Caco-2 (cell line): Measurements from ENCODE around the gene SH3GLB2. TPM values are rescaled to one million over a fixed set of nuclear protein-coding genes. Genes with fewer than 3 reads are reported as not detected.

Experiments
- BruUV-seq: library from RNA; stranded (reverse); fragments of 400-500 nt; replicated peaks from 2 replicates; lab custom pipeline; 2021; lab: Mats Ljungman, UMichigan
- CTCF ChIA-PET: fragments of 300-600 bp; sonication (Branson Sonifier 250); formaldehyde crosslinking; loops from one replicate; lab custom pipeline; 2022; ENCODE audit warnings: antibody characterized with exemption; lab: Charles Lee
- POLR2A ChIA-PET: fragments of 300-600 bp; sonication (Branson Sonifier 250); formaldehyde crosslinking; loops from one replicate; lab custom pipeline; 2022; ENCODE audit warnings: antibody characterized with exemption; lab: Charles Lee
- DNase-seq, 2 experiments: peaks; one replicate each; pipeline versions ENCODE4 v3.0.0 to v3.0.0-alpha.2; 2020 to 2022
- H3K27me3 ChIP-seq: replicated peaks from 2 replicates; pipeline ENCODE4 v1.6.0; 2011; ENCODE audit warnings: low read length; ENCODE audit not compliant: control insufficient read depth, insufficient read depth
- H3K36me3 ChIP-seq: 2 replicates; pipeline ENCODE4 v1.5.1; 2011; ENCODE audit warnings: low read length; ENCODE audit not compliant: control insufficient read depth, insufficient read depth
- H3K4me1 ChIP-seq: fragments of 250-450 bp; sonication (Bioruptor Pico); 2 replicates; pipeline ENCODE4 v1.5.1; 2020; ENCODE audit warnings: mild to moderate bottlenecking
- H3K4me3 ChIP-seq: 2 replicates; pipeline ENCODE4 v1.5.1; 2011; ENCODE audit warnings: low read depth, mild to moderate bottlenecking, control low read depth, low read length
- H3K9me3 ChIP-seq: fragments of 250-450 bp; sonication (Bioruptor Pico); 2 replicates; pipeline ENCODE4 v1.5.1; 2020; ENCODE audit warnings: mild to moderate bottlenecking, moderate library complexity
- H3K27ac Mint-ChIP-seq: one replicate; pipeline ENCODE4 v1.8.0; 2022; ENCODE audit warnings: mixed read lengths; ENCODE audit not compliant: unreplicated experiment
- H3K27me3 Mint-ChIP-seq: one replicate; pipeline ENCODE4 v1.8.0; 2022; ENCODE audit warnings: mixed read lengths; ENCODE audit not compliant: insufficient read depth, unreplicated experiment
- H3K36me3 Mint-ChIP-seq: one replicate; pipeline ENCODE4 v1.8.0; 2022; ENCODE audit warnings: mild to moderate bottlenecking, mixed read lengths; ENCODE audit not compliant: insufficient read depth, unreplicated experiment
- H3K4me1 Mint-ChIP-seq: one replicate; pipeline ENCODE4 v1.8.0; 2022; ENCODE audit warnings: low read depth, mixed read lengths; ENCODE audit not compliant: unreplicated experiment
- H3K4me3 Mint-ChIP-seq: one replicate; pipeline ENCODE4 v1.8.0; 2022; ENCODE audit warnings: mild to moderate bottlenecking, moderate library complexity, mixed read lengths; ENCODE audit not compliant: unreplicated experiment
- H3K9me3 Mint-ChIP-seq: one replicate; pipeline ENCODE4 v1.8.0; 2022; ENCODE audit warnings: mixed read lengths; ENCODE audit not compliant: unreplicated experiment
- intact Hi-C: fragments of 100-400 bp; cut with micrococcal nuclease; formaldehyde crosslinking; loops from one replicate; pipeline ENCODE4 v1.10.0; 2022; ENCODE audit not compliant: unreplicated experiment
- total RNA-seq: library from RNA; stranded (reverse); gene quantifications from 2 replicates; pipeline ENCODE4 v1.2.3, GENCODE V29; 2022
- TF ChIP-seq, protein P1 (sequence below), 2 experiments: fragments of 200-600 bp in 1 of 2; IDR thresholded peaks; 1 replicate in 1 of 2; 2 replicates in 1 of 2; pipeline versions ENCODE4 v1.5.1 to v1.8.0; 2011 to 2022; ENCODE audit warnings: antibody characterized with exemption in 1 of 2, control low read depth in 1 of 2, inconsistent platforms in 1 of 2, low read depth in 1 of 2, low read length in 1 of 2, mild to moderate bottlenecking in 1 of 2, moderate library complexity in 1 of 2; ENCODE audit not compliant: insufficient read depth in 1 of 2, severe bottlenecking in 1 of 2, unreplicated experiment in 1 of 2

SH3GLB2 gene
- total RNA-seq, 1 experiment from 2014 or later: 66.7 TPM

DNA sequence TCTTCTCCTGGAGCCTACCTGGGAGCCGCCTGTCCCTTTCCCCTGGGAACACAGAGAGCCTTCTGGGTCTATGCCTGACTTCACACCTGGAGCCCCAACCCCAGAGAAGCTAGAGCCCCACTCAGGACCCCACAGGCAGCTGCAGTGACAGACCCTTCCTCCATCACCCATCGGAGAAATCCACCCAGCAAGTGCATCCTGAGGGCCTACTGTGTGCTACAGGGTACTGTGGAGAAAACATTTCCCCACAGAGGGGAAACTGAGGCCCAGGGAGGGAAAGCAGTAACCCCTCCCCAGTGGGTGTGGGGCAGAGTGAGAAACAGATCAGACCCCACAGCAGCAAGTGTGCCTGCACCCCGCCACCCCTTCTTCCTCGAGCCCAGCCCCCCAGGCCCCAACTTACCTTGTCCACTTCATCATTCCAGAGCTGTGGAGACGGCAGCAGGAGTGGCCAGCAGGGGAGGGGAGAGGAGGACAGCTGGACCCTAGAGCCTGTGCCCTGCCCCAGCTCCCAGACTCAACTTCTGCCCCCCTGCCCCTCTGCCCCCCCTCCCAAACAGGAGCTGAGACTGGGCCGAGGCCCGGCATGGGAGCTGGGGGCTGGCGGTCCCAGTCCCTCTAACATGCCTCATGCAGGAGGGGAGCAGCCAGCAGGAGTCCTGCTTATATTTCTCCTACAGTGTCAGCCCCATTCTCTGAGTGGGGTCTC lies 17.7 kb downstream of the SH3GLB2 start:
- CTCF ChIA-PET: interaction anchor here (0.5 kb wide), 1 partner anchor 475 kb away, joined by 4 read pairs; no protein-coding TSS in a partner anchor
- no peaks in the 10 kb centered on the region for H3K4me1 ChIP-seq
- intact Hi-C loops: no loop called here
- no peaks in the 10 kb centered on the region for H3K9me3 ChIP-seq
- H3K36me3 ChIP-seq: peaks cover 5% of the 10 kb centered on the region
- no TSS peak for BruUV-seq
- H3K4me3 ChIP-seq: no peak overlapping the region
- no peak overlapping the region for H3K4me3 Mint-ChIP-seq
- TF ChIP-seq, protein P1, sequence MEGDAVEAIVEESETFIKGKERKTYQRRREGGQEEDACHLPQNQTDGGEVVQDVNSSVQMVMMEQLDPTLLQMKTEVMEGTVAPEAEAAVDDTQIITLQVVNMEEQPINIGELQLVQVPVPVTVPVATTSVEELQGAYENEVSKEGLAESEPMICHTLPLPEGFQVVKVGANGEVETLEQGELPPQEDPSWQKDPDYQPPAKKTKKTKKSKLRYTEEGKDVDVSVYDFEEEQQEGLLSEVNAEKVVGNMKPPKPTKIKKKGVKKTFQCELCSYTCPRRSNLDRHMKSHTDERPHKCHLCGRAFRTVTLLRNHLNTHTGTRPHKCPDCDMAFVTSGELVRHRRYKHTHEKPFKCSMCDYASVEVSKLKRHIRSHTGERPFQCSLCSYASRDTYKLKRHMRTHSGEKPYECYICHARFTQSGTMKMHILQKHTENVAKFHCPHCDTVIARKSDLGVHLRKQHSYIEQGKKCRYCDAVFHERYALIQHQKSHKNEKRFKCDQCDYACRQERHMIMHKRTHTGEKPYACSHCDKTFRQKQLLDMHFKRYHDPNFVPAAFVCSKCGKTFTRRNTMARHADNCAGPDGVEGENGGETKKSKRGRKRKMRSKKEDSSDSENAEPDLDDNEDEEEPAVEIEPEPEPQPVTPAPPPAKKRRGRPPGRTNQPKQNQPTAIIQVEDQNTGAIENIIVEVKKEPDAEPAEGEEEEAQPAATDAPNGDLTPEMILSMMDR (IDR thresholded peaks at IDR 0.05; ENCODE audit: insufficient read depth in 1 of 2, low read depth in 1 of 2, low read length in 1 of 2, severe bottlenecking in 1 of 2, unreplicated experiment in 1 of 2): no peak
- peaks cover 53% of the 10 kb centered on the region for H3K36me3 Mint-ChIP-seq
- DNase-seq: no peak
- no peaks in the 10 kb centered on the region for H3K9me3 Mint-ChIP-seq
- no peak overlapping the region for H3K27ac Mint-ChIP-seq
- POLR2A ChIA-PET: no interaction called here
- no peaks in the 10 kb centered on the region for H3K4me1 Mint-ChIP-seq
- no peaks in the 10 kb centered on the region for H3K27me3 Mint-ChIP-seq
- H3K27me3 ChIP-seq: no peaks in the 10 kb centered on the region

DNA sequence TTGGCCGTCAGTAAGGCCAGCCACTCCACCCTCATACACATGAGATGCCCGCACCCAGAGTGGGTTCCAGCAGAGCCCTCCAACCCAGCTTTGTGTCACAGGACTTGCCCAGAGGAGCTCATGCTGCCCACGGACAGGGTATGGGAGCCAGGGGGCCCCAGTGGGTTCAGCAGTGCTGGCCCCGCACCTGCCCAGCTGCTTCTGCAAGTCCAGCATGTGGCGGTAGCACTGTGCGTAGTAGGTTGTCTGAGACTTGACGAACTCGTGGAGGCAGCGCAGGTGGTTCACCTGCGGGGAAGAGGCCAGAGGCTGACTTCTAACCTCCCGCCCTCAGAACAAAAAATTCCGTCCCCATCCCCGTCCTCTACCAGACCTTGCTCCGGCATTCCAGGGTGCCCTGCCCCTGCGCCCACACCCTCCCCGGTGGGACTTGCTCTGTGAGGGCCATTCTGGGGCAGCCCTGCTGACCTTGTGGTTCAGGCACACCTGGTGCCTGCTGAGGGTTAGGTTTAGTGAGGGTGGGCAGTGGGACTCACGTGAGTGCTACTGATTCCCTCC lies 18.5 kb downstream of the SH3GLB2 start:
- H3K27me3 Mint-ChIP-seq: no peaks in the 10 kb centered on the region
- TF ChIP-seq, protein P1 (IDR thresholded peaks at IDR 0.05; ENCODE audit: insufficient read depth in 1 of 2, low read depth in 1 of 2, low read length in 1 of 2, severe bottlenecking in 1 of 2, unreplicated experiment in 1 of 2): no peak
- no peak overlapping the region for H3K4me3 Mint-ChIP-seq
- no peaks in the 10 kb centered on the region for H3K9me3 Mint-ChIP-seq
- no TSS peak for BruUV-seq
- H3K36me3 Mint-ChIP-seq: peaks cover 60% of the 10 kb centered on the region
- H3K4me1 Mint-ChIP-seq: no peaks in the 10 kb centered on the region
- intact Hi-C loops: no loop called here
- Histone ChIP-seq H3K36me3 (peaks cover 5% of the 10 kb centered on the region), H3K4me1 (no peaks in the 10 kb centered on the region), H3K4me3 (no peak overlapping the region), H3K9me3 (no peaks in the 10 kb centered on the region), H3K27me3 (no peaks in the 10 kb centered on the region)
- CTCF ChIA-PET: interaction anchor here (3.1 kb wide), 1 partner anchor 19 kb away, joined by 10 read pairs; the partner anchor contains the start of gene SH3GLB2
- peak overlapping the region; percentile 19 for H3K27ac Mint-ChIP-seq
- no peak for DNase-seq
- POLR2A ChIA-PET: no interaction called here

GRCh38 chr9:129008986-129009583 lies 19.0 kb downstream of the SH3GLB2 start:
- H3K4me3 ChIP-seq: no peak overlapping the region
- no peak for DNase-seq
- Mint-ChIP-seq H3K36me3 (peaks cover 62% of the 10 kb centered on the region), H3K27me3 (no peaks in the 10 kb centered on the region), H3K9me3 (no peaks in the 10 kb centered on the region), H3K27ac (peak overlapping the region; percentile 19), H3K4me1 (no peaks in the 10 kb centered on the region), H3K4me3 (no peak overlapping the region)
- no TSS peak for BruUV-seq
- ChIA-PET CTCF (interaction anchor here (3.1 kb wide), 1 partner anchor 20 kb away, joined by 10 read pairs; the partner anchor contains the start of gene SH3GLB2), POLR2A (no interaction called here)
- TF ChIP-seq, protein P1 (IDR thresholded peaks at IDR 0.05; ENCODE audit: insufficient read depth in 1 of 2, low read depth in 1 of 2, low read length in 1 of 2, severe bottlenecking in 1 of 2, unreplicated experiment in 1 of 2): no peak
- no peaks in the 10 kb centered on the region for H3K4me1 ChIP-seq
- intact Hi-C loops: no loop called here
- H3K27me3 ChIP-seq: no peaks in the 10 kb centered on the region
- H3K36me3 ChIP-seq: peaks cover 5% of the 10 kb centered on the region
- no peaks in the 10 kb centered on the region for H3K9me3 ChIP-seq
